Measurements from ENCODE around the gene P4HB. TPM values are rescaled to one million over a fixed set of nuclear protein-coding genes. Genes with fewer than 3 reads are reported as not detected.

P4HB gene
- total RNA-seq (ENCODE audit: unreplicated experiment), result 259 TPM
- long read RNA-seq, transcript P4HB-201 (11 exons, 2,603 nt), result major isoform, 175 of 194 reads
- long read RNA-seq, partial matches to known transcripts, result 1 of 194 reads
- long read RNA-seq, other reads (novel, unspliced or antisense), result 12 of 194 reads

DNA sequence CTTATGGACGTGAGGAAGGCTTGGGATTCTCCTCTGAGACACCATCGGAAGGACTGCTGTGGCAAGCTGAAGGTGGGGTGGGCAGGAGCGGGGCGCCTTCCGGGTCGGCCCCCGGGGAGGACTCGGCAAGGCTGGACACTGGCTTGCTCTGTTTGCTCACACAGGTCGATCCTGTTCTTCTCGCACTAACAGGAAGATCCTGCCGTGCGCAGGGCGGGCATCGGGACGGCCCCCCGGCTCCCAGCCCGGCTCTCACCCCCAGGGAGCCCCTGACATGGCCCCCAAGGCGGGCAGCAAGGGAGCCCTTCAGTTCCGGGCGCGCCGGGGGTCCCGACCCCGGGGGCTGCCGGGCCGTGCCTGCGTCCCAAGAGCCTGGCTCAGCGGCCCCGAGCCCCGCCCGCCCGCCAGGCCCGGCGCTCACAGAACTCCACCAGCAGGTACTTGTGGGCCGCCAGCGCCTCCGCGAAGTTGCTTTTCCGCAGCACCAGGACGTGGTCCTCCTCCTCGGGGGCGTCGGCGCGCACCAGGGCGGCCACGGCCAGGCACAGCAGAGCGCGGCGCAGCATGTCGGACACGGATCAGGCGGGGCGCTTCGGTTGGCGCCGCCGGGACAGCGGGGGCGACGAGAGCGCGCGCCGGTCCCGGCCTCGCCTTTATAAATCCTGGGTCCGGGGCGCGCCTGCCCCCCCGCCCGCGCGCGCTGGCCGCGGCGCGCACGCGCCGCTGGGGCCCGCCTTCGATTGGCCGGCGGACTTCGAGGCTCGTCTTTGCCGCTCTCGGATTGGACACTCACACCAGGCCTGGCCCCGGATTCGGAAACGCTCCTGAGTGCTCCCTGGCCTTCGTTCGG lies at the start of gene P4HB:
TSS of gene P4HB (minus strand) at position 630 of the 850 bp plus-strand sequence. CDS start at position 566, 64 bp downstream.
- Mint-ChIP-seq H3K27me3 (ENCODE audit: unreplicated experiment) (peaks cover 14% of the 10 kb centered on the region), H3K4me3 (ENCODE audit: unreplicated experiment) (peak within 1 kb of the TSS; percentile 98), H3K36me3 (ENCODE audit: unreplicated experiment) (no peaks in the 10 kb centered on the region), H3K27ac (ENCODE audit: unreplicated experiment) (peak within 1 kb of the TSS; percentile 96), H3K4me1 (ENCODE audit: low read depth, unreplicated experiment) (peaks cover 14% of the 10 kb centered on the region), H3K9me3 (ENCODE audit: unreplicated experiment) (peaks cover 20% of the 10 kb centered on the region)
- TF ChIP-seq, protein P1, sequence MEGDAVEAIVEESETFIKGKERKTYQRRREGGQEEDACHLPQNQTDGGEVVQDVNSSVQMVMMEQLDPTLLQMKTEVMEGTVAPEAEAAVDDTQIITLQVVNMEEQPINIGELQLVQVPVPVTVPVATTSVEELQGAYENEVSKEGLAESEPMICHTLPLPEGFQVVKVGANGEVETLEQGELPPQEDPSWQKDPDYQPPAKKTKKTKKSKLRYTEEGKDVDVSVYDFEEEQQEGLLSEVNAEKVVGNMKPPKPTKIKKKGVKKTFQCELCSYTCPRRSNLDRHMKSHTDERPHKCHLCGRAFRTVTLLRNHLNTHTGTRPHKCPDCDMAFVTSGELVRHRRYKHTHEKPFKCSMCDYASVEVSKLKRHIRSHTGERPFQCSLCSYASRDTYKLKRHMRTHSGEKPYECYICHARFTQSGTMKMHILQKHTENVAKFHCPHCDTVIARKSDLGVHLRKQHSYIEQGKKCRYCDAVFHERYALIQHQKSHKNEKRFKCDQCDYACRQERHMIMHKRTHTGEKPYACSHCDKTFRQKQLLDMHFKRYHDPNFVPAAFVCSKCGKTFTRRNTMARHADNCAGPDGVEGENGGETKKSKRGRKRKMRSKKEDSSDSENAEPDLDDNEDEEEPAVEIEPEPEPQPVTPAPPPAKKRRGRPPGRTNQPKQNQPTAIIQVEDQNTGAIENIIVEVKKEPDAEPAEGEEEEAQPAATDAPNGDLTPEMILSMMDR (IDR thresholded peaks at IDR 0.05; ENCODE audit: partially characterized antibody, unreplicated experiment), result no peak
- peak; percentile 96 for DNase-seq

- Mint-ChIP-seq H3K27ac (ENCODE audit: unreplicated experiment) (no peak overlapping the region), H3K27me3 (ENCODE audit: unreplicated experiment) (no peaks in the 10 kb centered on the region), H3K4me1 (ENCODE audit: low read depth, unreplicated experiment) (peaks cover 1% of the 10 kb centered on the region), H3K9me3 (ENCODE audit: unreplicated experiment) (peaks cover 5% of the 10 kb centered on the region), H3K36me3 (ENCODE audit: unreplicated experiment) (no peaks in the 10 kb centered on the region), H3K4me3 (ENCODE audit: unreplicated experiment) (no peak overlapping the region)
- no peak for DNase-seq
- TF ChIP-seq, protein P1 (IDR thresholded peaks at IDR 0.05; ENCODE audit: partially characterized antibody, unreplicated experiment), result no peak
Measured at GRCh38 chr17:81909231-81909630, 48.9 kb upstream of the P4HB start.

DNA sequence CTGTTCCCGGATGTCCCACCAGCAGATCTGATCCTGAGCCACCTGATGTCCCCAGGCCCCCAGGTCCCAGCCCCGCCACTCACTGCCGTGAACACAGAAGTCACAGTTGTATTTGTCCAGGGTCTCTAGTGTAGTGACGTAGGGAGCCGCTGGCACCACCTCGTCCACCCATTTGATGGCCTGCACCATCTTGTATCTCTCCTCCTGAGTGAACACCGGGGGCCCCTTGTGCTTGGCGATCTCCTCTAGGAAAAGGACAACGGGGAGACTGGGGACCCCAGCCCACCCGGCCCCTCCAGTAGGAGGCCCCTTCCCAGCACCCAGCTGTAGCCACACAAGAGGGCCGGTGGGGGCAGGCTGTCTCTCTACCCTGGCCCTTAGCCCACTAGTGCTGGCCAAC lies 48.5 kb upstream of the P4HB start:
- TF ChIP-seq, protein P1 (IDR thresholded peaks at IDR 0.05; ENCODE audit: partially characterized antibody, unreplicated experiment), result no peak
- peaks cover 1% of the 10 kb centered on the region for H3K4me1 Mint-ChIP-seq (ENCODE audit: low read depth, unreplicated experiment)
- DNase-seq, result no peak
- no peaks in the 10 kb centered on the region for H3K36me3 Mint-ChIP-seq (ENCODE audit: unreplicated experiment)
- peaks cover 6% of the 10 kb centered on the region for H3K9me3 Mint-ChIP-seq (ENCODE audit: unreplicated experiment)
- no peaks in the 10 kb centered on the region for H3K27me3 Mint-ChIP-seq (ENCODE audit: unreplicated experiment)
- H3K4me3 Mint-ChIP-seq (ENCODE audit: unreplicated experiment), result no peak overlapping the region
- H3K27ac Mint-ChIP-seq (ENCODE audit: unreplicated experiment), result no peak overlapping the region

DNA sequence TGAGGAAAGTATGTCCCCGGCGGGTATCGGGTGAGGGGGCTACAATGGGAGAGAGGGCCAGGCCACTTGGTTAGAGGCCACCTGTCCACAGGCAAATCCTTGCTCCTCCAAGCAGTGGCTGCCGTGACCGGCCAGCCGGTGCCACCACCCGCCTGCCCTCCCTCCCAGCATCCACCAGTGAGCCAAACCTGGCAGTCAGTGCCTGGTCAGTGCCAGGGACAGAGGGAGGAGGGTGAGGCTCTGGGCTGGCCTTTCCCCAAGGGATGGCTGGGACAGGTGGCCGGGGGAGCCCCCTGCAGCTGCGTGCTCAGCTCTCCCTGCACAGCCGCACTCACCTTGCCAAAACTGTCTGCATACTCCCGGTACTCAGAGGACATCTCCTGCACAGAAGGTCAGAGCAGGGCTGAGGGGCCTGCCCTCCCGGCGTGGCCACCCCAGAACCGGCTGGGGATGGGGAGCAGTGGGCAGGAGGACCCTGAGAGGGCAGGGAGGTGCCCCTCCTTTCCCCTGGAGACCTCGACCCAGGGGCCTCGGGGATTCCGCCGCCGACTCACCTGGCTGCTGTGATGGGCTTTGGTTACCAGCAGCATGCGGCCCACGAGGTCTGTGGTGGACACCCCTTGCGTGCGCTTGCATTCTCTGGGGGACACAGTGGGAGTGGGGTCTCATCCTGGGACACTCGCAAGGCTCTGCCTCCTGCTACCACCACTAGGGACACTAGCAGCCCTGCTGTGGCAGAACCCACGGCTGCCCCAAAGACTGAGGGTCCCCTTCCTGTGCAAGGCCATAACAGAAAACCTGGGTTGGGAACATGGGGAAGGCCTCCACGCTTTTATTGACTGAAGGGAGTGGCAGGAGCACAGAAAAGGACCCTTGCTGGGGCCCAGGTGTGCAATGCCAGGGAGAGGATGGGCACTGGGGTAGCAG lies 47.1 kb upstream of the P4HB start:
- peaks cover 4% of the 10 kb centered on the region for H3K9me3 Mint-ChIP-seq (ENCODE audit: unreplicated experiment)
- no peak overlapping the region for H3K27ac Mint-ChIP-seq (ENCODE audit: unreplicated experiment)
- H3K4me3 Mint-ChIP-seq (ENCODE audit: unreplicated experiment), result no peak overlapping the region
- H3K4me1 Mint-ChIP-seq (ENCODE audit: low read depth, unreplicated experiment), result no peaks in the 10 kb centered on the region
- TF ChIP-seq, protein P1 (IDR thresholded peaks at IDR 0.05; ENCODE audit: partially characterized antibody, unreplicated experiment), result no peak
- no peaks in the 10 kb centered on the region for H3K36me3 Mint-ChIP-seq (ENCODE audit: unreplicated experiment)
- no peak for DNase-seq
- H3K27me3 Mint-ChIP-seq (ENCODE audit: unreplicated experiment), result no peaks in the 10 kb centered on the region

Data from glutamatergic neuron (in vitro differentiated cells).